RPMI8226 (cell line): ENCODE results near the gene NTNG2.
"Not testable (repeated sequence)": the region's sequence is repeated elsewhere in the genome, so short reads cannot be mapped to it uniquely, and the experiment has no call there.

Experiments used
- DNase-seq: peaks from one replicate; pipeline ENCODE4 v3.0.0-alpha.2; 2015

NTNG2 gene, protein sequence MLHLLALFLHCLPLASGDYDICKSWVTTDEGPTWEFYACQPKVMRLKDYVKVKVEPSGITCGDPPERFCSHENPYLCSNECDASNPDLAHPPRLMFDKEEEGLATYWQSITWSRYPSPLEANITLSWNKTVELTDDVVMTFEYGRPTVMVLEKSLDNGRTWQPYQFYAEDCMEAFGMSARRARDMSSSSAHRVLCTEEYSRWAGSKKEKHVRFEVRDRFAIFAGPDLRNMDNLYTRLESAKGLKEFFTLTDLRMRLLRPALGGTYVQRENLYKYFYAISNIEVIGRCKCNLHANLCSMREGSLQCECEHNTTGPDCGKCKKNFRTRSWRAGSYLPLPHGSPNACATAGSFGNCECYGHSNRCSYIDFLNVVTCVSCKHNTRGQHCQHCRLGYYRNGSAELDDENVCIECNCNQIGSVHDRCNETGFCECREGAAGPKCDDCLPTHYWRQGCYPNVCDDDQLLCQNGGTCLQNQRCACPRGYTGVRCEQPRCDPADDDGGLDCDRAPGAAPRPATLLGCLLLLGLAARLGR

DNA sequence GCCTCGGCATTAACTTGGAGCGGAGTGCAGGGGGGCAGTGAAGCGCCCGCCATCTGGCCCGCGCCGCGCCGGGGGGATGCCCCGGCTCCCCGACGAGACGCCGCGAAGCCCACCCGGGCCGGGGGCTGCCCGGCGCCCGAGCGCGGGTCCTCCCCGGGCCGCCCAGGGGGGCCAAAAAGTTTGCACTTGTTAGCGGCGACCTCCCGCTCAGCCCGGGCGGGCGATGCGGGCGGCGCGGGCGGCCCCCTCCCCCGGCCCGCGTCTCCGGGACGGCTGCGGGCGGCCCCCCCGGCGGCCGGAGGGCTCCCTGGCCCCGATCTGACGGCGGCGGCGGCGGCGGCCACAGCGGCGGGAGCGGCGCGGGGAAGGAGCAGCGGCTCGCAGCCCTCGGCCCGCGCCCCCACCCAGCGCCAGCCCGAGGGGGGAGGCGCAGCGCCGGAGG lies at the start of gene NTNG2:
TSS of gene NTNG2 (plus strand) at position 316 of the 442 bp plus-strand sequence. CDS start 4,774 bp downstream, outside the sequence.
- DNase-seq = no peak

DNA sequence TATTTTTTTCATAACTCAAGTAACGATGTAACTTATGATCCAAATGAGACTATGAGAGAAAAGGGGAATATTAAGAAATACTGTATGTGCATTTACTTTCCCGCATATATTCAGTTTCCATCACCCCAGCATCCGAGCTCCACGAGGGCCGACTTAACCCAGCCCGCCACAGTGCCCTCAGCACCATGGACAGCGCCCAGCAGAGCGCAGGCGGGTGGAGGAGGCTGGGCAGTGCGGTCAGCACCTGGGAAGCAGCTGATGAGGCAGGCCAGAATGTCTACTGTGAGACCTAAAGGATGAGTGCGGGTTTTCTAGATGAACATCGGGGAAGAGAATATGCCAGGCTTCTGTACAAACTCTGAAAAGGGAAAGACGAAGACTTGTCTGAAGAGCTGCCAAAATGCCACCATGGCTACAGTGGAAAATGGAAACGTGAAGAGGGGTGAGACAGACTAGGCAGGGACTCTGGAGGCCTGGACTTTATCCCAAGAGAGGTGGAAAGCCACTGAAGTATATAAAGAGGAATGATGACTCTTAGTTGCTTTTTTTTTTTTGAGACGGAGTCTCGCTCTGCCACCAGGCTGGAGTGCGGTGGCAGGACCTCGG lies 47.7 kb upstream of the NTNG2 start:
- DNase-seq = peak; percentile 77

DNA sequence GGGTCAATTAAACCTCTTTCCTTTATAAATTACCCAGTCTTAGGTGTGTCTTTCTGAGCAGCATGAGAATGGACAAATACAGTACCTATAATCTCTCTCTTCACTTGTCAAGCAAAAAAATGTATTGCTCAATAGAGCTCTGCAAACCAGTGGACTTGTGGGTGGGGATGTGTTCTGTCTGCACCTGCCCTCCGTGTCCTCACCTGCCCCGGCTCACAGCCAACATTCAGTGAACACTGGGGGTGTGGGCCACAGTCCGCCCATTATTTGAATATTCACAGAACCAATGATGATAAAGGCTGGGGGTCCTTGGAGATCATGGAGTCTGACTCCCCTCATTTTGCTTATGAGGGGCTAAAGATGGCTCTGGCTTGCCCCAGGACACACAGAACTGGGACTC lies 45.3 kb upstream of the NTNG2 start:
- DNase-seq = no peak

DNA sequence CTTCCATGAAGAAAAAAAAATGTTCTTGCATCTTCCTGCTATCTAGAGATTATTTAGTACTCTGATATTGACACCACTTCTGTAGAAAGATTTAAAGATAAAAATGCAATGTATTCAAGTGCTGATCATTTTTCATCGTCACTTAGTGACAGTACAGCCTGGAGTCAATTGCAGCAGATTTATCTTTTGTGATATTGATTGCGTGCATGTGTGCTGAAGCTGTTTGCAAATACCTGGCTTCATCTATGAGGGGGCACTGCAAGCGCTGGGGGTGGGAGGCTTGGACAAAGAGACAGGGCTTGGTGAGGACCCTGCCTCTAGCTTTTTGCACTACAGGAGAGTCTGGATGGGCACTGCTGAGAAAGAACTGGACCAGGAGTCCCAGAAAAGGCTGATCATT lies 44.2 kb upstream of the NTNG2 start:
- no peak for DNase-seq

DNA sequence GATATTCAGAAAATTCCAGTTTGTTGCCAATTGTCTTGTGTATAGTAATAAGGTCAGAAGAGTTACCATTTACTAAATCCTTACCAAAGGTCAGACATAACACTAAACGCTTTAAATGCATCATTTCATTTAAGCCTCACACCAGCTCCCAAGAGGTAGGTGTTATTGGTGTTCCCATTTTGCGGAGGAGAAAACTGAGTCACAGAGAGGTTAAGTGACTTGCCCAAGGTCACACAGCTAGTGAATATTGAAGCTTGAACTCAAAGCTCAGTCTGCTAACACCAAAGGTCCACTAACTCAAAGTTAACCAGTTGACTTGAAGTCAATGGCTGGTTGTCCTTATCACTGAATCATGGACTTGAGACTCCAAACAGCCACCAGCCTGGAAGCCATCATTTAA lies 40.8 kb upstream of the NTNG2 start:
- DNase-seq = no peak

DNA sequence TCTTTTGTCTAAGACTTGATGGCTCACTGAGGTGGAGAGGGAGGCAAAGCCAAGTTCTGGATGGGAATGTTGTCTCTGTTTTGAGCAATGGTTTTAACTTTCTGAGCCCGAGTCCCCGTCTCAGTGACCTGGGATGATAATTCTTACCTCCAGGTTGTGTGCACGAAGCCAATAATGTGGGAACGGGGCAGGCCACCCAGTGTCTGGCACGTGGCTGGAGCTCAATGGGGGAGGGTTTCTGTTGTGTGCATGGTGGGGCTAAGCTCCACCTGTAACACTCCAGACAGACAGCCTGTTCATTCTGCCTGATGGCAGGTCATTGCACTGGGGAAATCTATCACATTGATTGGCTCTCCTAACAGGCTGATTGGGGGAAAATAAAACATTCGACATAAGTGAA lies 37.1 kb upstream of the NTNG2 start:
- DNase-seq = no peak

DNA sequence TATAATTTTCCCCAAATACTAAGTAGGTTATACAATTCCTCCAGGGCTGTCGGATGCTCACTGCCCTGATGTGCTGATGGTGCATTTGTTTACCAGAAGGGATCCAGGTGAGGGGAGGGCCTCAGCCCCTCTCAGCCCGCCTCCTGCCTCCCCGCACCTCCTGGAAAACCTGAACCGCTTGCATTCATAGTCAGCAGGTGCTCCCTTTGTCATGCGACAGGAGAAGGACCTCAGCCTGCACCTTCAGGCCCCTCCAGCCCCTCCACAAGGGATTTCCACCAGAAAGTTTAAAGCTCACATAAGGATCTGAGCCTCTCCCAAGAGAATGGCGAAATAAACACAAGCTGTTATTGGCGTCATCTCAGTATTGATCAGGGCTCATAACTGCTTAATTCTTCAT lies 36.5 kb upstream of the NTNG2 start:
- no peak for DNase-seq

DNA sequence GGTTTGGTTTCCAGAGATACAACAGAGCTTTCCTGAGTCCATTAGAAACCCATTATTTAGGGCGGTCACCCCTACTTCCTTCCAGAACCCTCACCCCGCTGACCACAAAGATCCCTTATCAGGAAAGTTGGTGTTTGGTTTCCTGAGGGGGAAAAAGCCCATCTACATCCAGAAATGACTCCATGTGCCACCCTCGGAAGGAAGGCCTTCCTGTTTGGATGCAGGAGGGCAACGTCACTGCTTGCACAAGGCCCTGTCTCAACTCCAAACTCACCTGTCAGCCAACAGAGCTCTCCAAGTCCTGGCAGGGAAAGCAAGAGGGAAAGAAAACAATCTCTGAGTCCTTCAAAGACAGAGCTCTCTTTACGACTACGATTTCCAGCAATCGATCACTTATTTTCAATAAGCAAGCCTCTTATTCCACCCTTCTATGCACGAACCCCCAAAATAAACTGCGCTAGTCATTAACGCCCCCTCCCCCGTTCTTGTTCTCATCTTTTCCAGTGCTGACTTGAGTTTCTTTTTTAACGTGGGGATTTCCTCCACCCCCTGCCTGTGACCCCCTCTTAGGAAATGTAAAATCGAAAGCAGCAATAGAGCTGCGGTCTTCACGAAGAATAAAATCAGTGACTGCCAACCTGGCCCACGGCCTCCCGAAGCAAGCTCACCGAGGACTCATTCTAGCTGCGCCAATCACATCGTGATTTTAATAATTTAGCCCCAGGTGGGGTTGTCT lies 35.7 kb upstream of the NTNG2 start:
- DNase-seq = no peak

DNA sequence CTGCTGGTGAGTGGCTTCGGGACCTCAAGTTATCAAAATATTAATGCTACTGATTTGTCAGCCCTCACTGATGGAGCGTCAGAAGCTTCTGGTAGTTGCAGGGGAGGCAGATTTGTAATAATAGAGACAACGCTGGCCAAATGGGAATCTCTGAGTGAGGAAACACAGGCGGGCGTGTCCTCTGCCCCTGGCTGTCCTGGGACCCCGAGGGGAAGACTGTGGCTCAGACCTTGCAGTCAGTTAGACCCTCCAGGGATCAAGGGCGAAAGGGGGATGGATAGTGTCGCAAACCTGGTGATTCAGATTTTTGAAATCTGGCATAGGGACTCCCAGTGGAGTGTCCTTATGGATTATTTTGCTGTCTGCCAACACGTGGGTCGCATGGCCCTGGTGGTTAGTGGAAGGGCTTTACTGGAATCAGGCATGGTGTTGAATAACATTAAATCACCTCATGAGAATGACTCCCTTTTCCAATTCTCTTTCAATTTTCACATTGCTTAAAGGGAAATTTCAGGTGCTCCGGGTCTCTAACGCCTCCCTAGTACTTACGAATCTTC lies 35.1 kb upstream of the NTNG2 start:
- DNase-seq = no peak

DNA sequence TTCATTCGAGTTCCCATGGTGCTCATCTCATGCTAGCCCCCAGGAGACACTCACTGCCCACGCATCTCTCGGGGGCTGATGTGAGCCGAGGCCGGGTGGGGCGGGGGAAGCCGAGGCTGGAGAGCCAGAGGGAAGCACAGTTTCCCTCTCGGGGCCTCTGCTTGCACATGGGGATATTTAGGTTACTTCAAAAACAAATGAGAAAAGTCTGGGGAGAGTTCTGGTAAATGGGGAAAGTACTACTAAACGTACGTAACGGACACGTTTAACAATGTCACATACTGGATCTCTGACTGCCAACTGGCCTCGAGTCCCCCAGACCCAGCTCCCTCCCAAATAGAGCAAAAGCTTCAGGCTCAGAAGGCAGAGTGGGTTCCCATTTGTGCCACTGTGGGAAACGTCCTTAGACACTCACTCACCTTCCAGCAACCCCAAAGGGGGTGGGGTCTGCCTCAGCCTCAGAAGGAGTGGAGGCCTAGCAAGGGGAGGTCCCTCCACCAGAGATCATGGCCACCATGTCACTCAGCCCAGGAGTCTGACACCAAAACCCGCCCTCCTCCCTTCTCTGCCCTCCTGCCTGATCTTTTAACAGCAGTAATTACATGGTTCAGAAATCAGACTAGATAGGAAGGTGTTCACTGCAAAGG lies 33.8 kb upstream of the NTNG2 start:
- no peak for DNase-seq

DNA sequence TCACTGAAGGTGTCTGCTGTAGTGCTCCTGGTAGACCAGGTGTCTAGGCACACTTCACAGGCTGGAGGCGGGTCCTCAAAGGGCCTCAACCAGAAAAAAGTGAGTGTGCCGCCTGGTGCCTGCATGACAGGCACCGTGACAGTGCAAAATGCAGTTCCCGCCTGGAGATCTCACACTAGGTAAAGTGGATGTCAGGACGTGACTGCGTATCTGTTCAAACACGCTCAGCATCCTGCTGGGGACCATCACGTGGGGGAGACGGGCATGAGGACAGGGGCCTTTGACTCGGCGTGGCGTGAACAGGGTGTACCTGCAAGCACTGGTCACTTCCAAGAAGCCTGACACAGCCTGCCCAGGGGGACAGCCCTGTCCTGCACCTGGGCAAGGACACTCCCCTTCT lies 32.3 kb upstream of the NTNG2 start:
- DNase-seq = no peak

DNA sequence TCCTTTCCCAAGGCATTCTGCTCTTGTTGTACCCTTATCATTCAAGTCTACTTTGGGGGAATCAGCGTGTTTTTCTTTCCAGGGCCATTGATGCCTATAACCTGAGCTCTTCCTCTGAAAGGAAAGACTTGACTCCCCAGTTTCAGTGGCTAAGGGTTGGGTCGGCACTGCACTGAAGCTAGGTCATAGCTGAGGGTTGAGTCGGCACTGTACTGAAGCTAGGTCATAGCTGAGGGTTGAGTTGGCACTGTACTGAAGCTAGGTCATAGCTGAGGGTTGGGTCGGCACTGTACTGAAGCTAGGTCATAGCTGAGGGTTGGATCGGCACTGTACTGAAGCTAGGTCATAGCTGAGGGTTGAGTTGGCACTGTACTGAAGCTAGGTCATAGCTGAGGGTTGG lies 27.8 kb upstream of the NTNG2 start:
- not testable (repeated sequence) for DNase-seq

DNA sequence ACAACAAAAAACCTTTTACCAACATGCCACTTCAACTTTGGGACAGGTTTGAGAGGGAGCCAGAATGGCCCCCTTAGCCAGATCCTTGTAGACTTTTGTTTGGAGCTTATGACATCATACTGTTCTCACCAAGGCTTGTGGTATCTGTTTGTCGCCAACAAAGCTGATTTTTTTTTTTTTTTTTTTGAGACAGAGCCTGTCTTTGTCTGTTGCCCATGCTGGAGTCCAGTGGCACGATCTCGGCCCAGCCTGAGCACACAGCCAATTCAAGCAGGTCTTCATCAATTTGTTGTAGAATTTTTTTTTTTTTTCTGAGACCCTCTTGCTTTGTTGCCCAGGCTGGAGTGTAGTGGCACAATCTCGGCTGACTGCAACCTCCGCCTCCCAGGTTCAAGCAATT lies 26.4 kb upstream of the NTNG2 start:
- DNase-seq = no peak

DNA sequence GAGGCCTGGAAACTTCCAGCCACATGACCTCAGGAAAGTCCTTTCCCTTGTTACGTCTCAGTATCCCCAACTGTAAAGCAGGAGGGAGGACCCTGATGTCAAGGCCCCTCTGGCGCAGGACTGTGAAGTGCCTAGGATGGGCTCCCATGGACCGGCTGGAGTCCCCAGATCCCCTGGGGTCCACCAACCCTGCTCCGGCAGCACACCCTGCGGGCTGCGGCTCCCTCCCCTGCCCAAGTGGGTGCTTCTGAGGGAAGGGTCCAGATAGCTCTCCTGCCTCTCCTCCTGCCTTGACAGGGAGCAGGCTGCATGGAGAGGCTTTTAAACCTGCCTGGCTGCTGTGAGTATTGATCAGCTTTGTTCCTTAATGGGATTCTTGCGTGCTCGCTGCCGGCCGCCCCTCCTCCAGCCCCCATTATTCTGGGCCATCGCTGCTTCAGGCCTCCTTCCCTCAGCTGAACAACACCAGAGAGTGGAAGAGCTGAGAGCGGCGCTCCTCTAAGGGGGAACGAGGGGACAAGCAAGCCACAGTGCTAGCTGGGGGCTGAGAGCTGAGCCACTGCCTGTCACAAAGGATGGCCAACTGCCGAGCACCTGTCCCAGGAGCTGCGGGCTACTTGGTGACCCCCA lies 25.6 kb upstream of the NTNG2 start:
- no peak for DNase-seq

DNA sequence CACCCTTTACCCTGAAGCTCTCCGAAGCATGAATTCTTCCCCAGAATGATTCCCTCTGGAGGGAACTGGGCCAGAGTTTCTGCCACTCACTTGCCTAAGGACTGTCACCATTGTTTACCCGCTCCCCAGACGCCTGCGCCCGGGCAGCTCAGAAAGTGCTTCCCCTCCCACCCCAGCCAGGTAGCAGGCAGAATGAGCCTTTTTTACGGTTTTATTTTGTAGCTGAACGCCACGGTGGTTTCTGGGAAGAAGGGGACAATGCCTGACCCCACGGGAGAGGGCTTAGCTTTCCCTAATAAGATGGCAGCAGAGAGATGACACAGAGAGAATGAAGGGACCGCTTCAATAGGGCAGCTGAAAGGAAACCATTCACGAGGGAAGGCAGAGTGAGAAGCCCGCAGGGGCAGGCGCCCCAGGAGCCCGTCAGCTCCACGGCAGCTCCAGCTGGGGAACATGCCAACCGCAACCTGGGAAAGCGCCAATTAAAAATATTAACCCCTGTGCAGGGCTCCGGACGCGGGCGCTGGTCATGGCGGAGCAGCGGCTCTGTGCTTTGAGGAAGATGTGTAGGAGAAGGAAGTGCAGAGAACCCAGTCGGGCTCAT lies 20.4 kb upstream of the NTNG2 start:
- DNase-seq = peak; percentile 49

DNA sequence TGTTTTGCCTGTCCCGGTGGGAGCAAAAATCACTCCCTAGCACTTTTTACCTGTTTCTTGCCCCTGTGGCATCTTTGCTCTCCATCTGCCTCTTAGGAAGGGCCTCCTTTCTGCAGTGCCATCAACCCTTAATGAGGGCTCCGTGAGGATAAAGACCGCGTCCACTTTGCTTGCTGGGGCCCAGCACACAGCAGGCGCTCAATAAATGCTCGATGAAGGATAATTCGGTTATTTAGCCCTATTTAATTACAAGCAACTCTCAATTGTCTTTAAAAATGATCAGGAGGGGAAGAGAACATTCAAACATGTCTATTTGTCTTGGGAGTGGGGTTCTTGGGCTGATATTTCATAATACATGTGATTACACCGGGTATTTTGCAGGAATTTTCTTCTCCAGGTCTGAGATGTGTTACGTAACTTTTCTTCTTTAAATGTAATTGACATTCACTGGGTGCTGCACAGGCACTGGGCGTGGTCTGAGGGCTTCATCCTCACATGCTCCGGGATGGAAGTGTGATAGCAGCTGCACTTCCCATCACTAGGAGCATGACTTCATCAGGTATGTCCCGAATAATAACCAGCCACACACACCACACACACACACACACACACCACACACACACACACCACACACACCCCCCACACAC lies 19.8 kb upstream of the NTNG2 start:
- no peak for DNase-seq

DNA sequence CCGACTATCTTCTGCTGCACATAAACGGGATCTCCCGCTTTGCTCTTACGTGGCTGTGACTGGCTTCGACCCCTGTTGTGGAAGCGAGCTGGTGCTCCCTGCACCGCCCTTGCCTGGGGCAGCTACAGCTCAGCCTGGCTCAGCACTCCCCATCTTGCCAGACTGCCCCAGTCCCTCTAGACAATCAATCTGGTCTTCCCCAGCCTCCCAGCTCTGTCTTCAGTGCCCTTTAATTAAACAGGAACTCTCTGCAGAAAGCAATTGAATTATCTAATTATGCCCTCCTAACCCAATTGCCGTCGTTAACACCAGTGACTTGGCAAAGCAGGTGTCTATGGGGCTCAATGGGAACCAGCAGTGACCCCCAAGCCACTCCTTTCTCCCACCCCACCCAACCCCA lies 18.9 kb upstream of the NTNG2 start:
- no peak for DNase-seq

DNA sequence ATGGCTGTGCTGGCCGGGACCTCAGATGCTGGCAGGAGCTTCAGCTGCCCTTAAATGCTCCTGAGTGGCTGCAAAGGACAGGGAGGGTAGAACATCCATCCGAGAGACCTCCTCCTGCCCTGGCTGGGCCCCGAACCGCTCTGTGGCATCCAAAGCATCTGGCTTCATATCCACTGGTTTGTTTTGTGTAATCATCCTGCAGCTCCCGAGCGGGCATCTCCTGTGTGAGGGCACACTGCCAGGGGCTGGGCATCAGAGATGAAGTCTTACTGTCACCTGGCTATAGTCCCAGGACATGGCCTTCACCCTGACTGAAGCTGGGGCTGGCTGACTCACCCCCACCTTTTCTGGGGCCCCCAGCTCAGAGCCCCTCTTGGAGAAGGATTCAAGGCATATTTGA lies 18.5 kb upstream of the NTNG2 start:
- no peak for DNase-seq

DNA sequence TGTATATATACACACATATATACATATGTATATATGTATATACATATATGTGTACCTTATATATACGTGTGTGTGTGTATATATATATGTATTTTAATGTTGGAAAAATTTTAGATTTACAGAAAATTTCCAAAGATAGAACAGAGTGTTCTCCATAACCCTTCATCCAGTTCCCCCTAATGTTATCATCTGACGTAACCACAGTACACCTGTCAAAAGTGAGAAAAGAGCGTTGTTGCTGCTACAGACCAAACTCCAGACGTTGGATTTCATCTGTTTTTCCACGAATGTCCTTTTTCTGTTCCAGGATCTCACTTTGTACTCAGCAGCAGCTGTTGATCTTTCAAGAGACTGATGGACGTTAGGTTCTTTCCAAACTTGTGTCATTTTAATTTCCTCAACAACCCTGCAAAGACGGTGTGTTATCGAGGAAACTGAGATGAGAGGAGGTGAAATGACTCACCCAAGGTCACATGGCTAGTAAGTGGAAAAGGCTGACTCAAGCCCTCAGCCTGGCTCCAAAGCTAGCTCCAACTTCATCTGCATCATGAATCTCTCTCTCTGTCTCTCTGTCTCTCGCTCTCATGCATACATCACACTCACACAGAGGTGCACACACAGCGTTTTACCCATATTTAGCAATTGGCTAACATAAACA lies 17.0 kb upstream of the NTNG2 start:
- peak; percentile 32 for DNase-seq

DNA sequence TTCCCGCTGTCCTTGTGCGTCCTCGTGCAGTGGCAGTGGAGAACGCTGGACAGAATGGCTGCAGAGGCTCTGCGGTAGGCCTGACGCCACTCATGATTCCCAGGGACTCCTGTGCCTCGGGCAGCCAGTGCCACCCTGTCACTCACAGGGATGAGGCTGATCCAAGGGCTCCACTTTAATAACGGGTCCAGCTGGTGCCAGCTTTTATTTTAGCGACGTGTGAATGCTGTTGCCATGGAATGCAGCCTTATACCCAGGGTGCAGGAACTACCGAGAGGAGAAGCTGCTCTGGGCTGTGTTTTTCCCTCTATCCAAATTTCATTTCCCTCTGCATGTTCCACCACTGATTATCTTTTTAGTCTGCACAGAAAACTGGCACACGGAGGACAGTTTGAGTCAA lies 15.8 kb upstream of the NTNG2 start:
- no peak for DNase-seq

DNA sequence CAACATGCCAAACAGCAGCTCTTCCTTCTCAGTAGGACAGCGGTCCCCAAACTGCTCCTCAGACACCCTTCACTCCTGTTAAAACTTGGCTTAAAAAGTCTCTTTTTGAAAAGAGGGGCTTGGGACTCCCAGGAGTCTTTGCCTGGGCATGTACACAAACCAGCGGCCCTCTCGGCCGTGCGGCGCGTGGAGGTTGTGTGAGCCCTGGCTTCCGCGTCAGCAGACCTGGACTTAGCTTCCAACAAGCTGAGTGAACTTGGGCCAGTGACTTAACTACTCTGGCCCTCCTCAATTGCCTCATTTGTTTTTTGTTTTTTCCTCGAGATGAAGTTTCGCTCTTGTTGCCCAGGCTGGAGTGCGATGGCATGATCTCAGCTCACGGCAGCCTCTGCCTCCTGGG lies 15.3 kb upstream of the NTNG2 start:
- no peak for DNase-seq
